GM23338 (cell line): Measurements from ENCODE around the gene MRGPRF. TPM values are rescaled to one million over a fixed set of nuclear protein-coding genes. Genes with fewer than 3 reads are reported as not detected.

Source experiments
- ATAC-seq: fragments of 200-7000 bp; cut with Tn5 transposase; 3 replicates; pipeline ENCODE4 v1.9.1; 2020
- DNase-seq: peaks from one replicate; pipeline ENCODE4 v3.0.0-alpha.2; 2015; ENCODE audit warnings: low spot score
- H2AFZ ChIP-seq: fragments of 200-600 bp; sonication (generic); 2 replicates; pipeline ENCODE4 v1.8.0; 2016; ENCODE audit warnings: antibody characterized with exemption, mild to moderate bottlenecking, moderate library complexity
- H3F3A ChIP-seq: fragments of 200-600 bp; sonication (generic); replicated peaks from 2 replicates; pipeline ENCODE4 v1.8.0; 2017; ENCODE audit warnings: antibody characterized with exemption, mixed run types, low read depth
- H3K27ac ChIP-seq: fragments of 200-600 bp; sonication (generic); 2 replicates; pipeline ENCODE4 v1.6.1; 2016; ENCODE audit warnings: low read depth
- H3K27me3 ChIP-seq: fragments of 200-600 bp; sonication (generic); 2 replicates; pipeline ENCODE4 v1.8.0; 2016; ENCODE audit warnings: mild to moderate bottlenecking, mixed run types, moderate library complexity; ENCODE audit not compliant: insufficient read depth
- H3K36me3 ChIP-seq: fragments of 200-600 bp; sonication (generic); 2 replicates; pipeline ENCODE4 v1.8.0; 2016; ENCODE audit warnings: mild to moderate bottlenecking; ENCODE audit not compliant: insufficient read depth
- H3K4me1 ChIP-seq: fragments of 200-600 bp; sonication (generic); 2 replicates; pipeline ENCODE4 v1.8.0; 2016; ENCODE audit warnings: mild to moderate bottlenecking, moderate library complexity; ENCODE audit not compliant: insufficient read depth
- H3K4me2 ChIP-seq: fragments of 200-600 bp; sonication (generic); 2 replicates; pipeline ENCODE4 v1.7.1; 2017; ENCODE audit warnings: mixed run types
- H3K4me3 ChIP-seq: fragments of 200-600 bp; sonication (generic); 2 replicates; pipeline ENCODE4 v1.6.1; 2016; ENCODE audit warnings: mixed run types
- H3K79me2 ChIP-seq: fragments of 200-600 bp; sonication (generic); replicated peaks from 2 replicates; pipeline ENCODE4 v1.8.0; 2017; ENCODE audit warnings: mild to moderate bottlenecking; ENCODE audit not compliant: insufficient read depth
- H3K9me2 ChIP-seq: fragments of 200-600 bp; sonication (generic); 2 replicates; pipeline ENCODE4 v1.8.0; 2017; ENCODE audit not compliant: insufficient read depth
- H4K20me1 ChIP-seq: fragments of 200-600 bp; sonication (generic); replicated peaks from 2 replicates; pipeline ENCODE4 v1.8.0; 2017; ENCODE audit warnings: mild to moderate bottlenecking; ENCODE audit not compliant: insufficient read depth
- H3K27ac Mint-ChIP-seq: 2 replicates; pipeline ENCODE4 v1.8.0; 2020; ENCODE audit warnings: inconsistent platforms, mild to moderate bottlenecking, moderate library complexity, mixed read lengths
- H3K27me3 Mint-ChIP-seq: 3 replicates; pipeline ENCODE4 v1.8.0; 2022; ENCODE audit warnings: low read depth, mild to moderate bottlenecking, moderate library complexity, mixed read lengths, inconsistent platforms; ENCODE audit not compliant: insufficient read depth, poor library complexity
- H3K36me3 Mint-ChIP-seq: 3 replicates; pipeline ENCODE4 v1.8.0; 2021; ENCODE audit warnings: low read depth, mild to moderate bottlenecking, inconsistent platforms, moderate library complexity, mixed read lengths
- H3K4me1 Mint-ChIP-seq: 3 replicates; pipeline ENCODE4 v1.8.0; 2020; ENCODE audit warnings: mild to moderate bottlenecking, inconsistent platforms, mixed read lengths
- H3K4me3 Mint-ChIP-seq: 3 replicates; pipeline ENCODE4 v1.8.0; 2021; ENCODE audit warnings: moderate library complexity, mild to moderate bottlenecking, inconsistent platforms, mixed read lengths
- H3K9me3 Mint-ChIP-seq: 3 replicates; pipeline ENCODE4 v1.8.0; 2020; ENCODE audit warnings: moderate library complexity, mild to moderate bottlenecking, inconsistent platforms, mixed read lengths
- CREB1 ChIP-seq: fragments of 250-450 bp; sonication (Bioruptor Pico); IDR thresholded peaks from 2 replicates; pipeline ENCODE4 v1.5.0; 2020; ENCODE audit warnings: low read depth, mild to moderate bottlenecking, moderate library complexity
- CTCF ChIP-seq, 2 experiments: fragments of 200-600 bp in 1 of 2; sonication (generic) in 1 of 2; conservative IDR thresholded peaks; 2 replicates each; pipeline versions ENCODE4 v1.5.1 to v1.6.1; 2016 to 2017; ENCODE audit warnings: antibody characterized with exemption in 2 of 2, low read depth in 2 of 2, mild to moderate bottlenecking in 2 of 2, moderate library complexity in 1 of 2
- ETS1 ChIP-seq: IDR thresholded peaks from 2 replicates; pipeline ENCODE4 v1.6.1; 2016; ENCODE audit warnings: antibody characterized with exemption
- EZH2 ChIP-seq: fragments of 200-600 bp; sonication (generic); IDR thresholded peaks from one replicate; pipeline ENCODE4 v1.8.0; 2017; ENCODE audit warnings: antibody characterized with exemption, mild to moderate bottlenecking, low read depth; ENCODE audit not compliant: unreplicated experiment
- EZH2phosphoT487 ChIP-seq: fragments of 200-600 bp; sonication (generic); IDR thresholded peaks from one replicate; pipeline ENCODE4 v1.8.1; 2018; ENCODE audit warnings: antibody characterized with exemption; ENCODE audit not compliant: unreplicated experiment
- JUNB ChIP-seq: IDR thresholded peaks from one replicate; pipeline ENCODE4 v1.6.1; 2016; ENCODE audit warnings: antibody characterized with exemption; ENCODE audit not compliant: unreplicated experiment
- NANOG ChIP-seq: IDR thresholded peaks from 2 replicates; pipeline ENCODE4 v1.6.1; 2016; ENCODE audit warnings: antibody characterized with exemption, borderline replicate concordance
- POLR2AphosphoS5 ChIP-seq: IDR thresholded peaks from 2 replicates; pipeline ENCODE4 v1.6.1; 2016; ENCODE audit warnings: antibody characterized with exemption, low read depth
- STAT1 ChIP-seq: IDR thresholded peaks from one replicate; pipeline ENCODE4 v1.6.1; 2016; ENCODE audit warnings: antibody characterized with exemption; ENCODE audit not compliant: unreplicated experiment
- ZNF114 ChIP-seq: fragments of 250-450 bp; sonication (Bioruptor Pico); IDR thresholded peaks from 2 replicates; pipeline ENCODE4 v1.5.0; 2020; ENCODE audit warnings: mild to moderate bottlenecking, moderate library complexity
- ZNF331 ChIP-seq: fragments of 250-450 bp; sonication (Bioruptor Pico); IDR thresholded peaks from 2 replicates; pipeline ENCODE4 v1.5.0; 2020; ENCODE audit warnings: low read depth, mild to moderate bottlenecking, moderate library complexity
- polyA plus RNA-seq: library from polyadenylated mRNA; unstranded; fragments of >200 nt; fragmentation: Nextera tagmentation; extraction: Ambion mirVana; gene quantifications from 2 replicates; pipeline ENCODE4 v1.2.1, GENCODE V29; 2016
- total RNA-seq: library from RNA; depleted of rRNA; stranded (reverse); fragments of >200 nt; shearing (Covaris generic); gene quantifications from 2 replicates; pipeline ENCODE4 v1.2.3, GENCODE V29; 2014
- TF ChIP-seq, protein P1 (sequence below): fragments of 250-450 bp; sonication (Bioruptor Pico); IDR thresholded peaks from 2 replicates; pipeline ENCODE4 v1.5.0; 2020; ENCODE audit warnings: mild to moderate bottlenecking, moderate library complexity
- TF ChIP-seq, protein P2 (sequence below): IDR thresholded peaks from one replicate; pipeline ENCODE4 v1.6.1; 2018; ENCODE audit warnings: antibody characterized with exemption; ENCODE audit not compliant: unreplicated experiment

The MRGPRF gene
- total and polyA plus RNA-seq, 2 experiments from 2014 or later, result 3.3 to 9.0 TPM

- Mint-ChIP-seq H3K27me3 (peaks cover 7% of the 10 kb centered on the region), H3K9me3 (no peaks in the 10 kb centered on the region), H3K36me3 (no peaks in the 10 kb centered on the region), H3K4me3 (no peak overlapping the region), H3K4me1 (peaks cover 4% of the 10 kb centered on the region; the same call in 2 of the 3 replicates), H3K27ac (no peak overlapping the region; the same call in 1 of the 2 replicates)
- H3K79me2 ChIP-seq, result no peaks in the 10 kb centered on the region
- H3K27me3 ChIP-seq, result no peaks in the 10 kb centered on the region
- H2AFZ ChIP-seq, result no peak overlapping the region
- H3K4me3 ChIP-seq, result no peak overlapping the region
- H3K4me2 ChIP-seq, result no peak overlapping the region
- TF ChIP-seq CREB1 (CRISPR knock-in tag) (no peak), ZNF114 (CRISPR knock-in tag) (no peak), NANOG (no peak), POLR2AphosphoS5 (no peak), ETS1 (no peak), EZH2 (no peak), CTCF (conservative IDR thresholded peaks at IDR 0.05; ENCODE audit: low read depth in 2 of 2) (no peak), ZNF331 (CRISPR knock-in tag) (no peak), STAT1 (no peak), EZH2phosphoT487 (no peak), JUNB (no peak)
- TF ChIP-seq, protein P1, sequence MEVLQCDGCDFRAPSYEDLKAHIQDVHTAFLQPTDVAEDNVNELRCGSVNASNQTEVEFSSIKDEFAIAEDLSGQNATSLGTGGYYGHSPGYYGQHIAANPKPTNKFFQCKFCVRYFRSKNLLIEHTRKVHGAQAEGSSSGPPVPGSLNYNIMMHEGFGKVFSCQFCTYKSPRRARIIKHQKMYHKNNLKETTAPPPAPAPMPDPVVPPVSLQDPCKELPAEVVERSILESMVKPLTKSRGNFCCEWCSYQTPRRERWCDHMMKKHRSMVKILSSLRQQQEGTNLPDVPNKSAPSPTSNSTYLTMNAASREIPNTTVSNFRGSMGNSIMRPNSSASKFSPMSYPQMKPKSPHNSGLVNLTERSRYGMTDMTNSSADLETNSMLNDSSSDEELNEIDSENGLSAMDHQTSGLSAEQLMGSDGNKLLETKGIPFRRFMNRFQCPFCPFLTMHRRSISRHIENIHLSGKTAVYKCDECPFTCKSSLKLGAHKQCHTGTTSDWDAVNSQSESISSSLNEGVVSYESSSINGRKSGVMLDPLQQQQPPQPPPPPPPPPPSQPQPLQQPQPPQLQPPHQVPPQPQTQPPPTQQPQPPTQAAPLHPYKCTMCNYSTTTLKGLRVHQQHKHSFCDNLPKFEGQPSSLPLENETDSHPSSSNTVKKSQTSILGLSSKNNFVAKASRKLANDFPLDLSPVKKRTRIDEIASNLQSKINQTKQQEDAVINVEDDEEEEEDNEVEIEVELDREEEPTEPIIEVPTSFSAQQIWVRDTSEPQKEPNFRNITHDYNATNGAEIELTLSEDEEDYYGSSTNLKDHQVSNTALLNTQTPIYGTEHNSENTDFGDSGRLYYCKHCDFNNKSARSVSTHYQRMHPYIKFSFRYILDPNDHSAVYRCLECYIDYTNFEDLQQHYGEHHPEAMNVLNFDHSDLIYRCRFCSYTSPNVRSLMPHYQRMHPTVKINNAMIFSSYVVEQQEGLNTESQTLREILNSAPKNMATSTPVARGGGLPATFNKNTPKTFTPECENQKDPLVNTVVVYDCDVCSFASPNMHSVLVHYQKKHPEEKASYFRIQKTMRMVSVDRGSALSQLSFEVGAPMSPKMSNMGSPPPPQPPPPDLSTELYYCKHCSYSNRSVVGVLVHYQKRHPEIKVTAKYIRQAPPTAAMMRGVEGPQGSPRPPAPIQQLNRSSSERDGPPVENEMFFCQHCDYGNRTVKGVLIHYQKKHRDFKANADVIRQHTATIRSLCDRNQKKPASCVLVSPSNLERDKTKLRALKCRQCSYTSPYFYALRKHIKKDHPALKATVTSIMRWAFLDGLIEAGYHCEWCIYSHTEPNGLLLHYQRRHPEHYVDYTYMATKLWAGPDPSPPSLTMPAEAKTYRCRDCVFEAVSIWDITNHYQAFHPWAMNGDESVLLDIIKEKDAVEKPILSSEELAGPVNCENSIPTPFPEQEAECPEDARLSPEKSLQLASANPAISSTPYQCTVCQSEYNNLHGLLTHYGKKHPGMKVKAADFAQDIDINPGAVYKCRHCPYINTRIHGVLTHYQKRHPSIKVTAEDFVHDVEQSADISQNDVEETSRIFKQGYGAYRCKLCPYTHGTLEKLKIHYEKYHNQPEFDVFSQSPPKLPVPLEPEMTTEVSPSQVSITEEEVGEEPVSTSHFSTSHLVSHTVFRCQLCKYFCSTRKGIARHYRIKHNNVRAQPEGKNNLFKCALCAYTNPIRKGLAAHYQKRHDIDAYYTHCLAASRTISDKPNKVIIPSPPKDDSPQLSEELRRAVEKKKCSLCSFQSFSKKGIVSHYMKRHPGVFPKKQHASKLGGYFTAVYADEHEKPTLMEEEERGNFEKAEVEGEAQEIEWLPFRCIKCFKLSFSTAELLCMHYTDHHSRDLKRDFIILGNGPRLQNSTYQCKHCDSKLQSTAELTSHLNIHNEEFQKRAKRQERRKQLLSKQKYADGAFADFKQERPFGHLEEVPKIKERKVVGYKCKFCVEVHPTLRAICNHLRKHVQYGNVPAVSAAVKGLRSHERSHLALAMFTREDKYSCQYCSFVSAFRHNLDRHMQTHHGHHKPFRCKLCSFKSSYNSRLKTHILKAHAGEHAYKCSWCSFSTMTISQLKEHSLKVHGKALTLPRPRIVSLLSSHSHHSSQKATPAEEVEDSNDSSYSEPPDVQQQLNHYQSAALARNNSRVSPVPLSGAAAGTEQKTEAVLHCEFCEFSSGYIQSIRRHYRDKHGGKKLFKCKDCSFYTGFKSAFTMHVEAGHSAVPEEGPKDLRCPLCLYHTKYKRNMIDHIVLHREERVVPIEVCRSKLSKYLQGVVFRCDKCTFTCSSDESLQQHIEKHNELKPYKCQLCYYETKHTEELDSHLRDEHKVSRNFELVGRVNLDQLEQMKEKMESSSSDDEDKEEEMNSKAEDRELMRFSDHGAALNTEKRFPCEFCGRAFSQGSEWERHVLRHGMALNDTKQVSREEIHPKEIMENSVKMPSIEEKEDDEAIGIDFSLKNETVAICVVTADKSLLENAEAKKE (CRISPR knock-in tag), result no peak
- TF ChIP-seq, protein P2, sequence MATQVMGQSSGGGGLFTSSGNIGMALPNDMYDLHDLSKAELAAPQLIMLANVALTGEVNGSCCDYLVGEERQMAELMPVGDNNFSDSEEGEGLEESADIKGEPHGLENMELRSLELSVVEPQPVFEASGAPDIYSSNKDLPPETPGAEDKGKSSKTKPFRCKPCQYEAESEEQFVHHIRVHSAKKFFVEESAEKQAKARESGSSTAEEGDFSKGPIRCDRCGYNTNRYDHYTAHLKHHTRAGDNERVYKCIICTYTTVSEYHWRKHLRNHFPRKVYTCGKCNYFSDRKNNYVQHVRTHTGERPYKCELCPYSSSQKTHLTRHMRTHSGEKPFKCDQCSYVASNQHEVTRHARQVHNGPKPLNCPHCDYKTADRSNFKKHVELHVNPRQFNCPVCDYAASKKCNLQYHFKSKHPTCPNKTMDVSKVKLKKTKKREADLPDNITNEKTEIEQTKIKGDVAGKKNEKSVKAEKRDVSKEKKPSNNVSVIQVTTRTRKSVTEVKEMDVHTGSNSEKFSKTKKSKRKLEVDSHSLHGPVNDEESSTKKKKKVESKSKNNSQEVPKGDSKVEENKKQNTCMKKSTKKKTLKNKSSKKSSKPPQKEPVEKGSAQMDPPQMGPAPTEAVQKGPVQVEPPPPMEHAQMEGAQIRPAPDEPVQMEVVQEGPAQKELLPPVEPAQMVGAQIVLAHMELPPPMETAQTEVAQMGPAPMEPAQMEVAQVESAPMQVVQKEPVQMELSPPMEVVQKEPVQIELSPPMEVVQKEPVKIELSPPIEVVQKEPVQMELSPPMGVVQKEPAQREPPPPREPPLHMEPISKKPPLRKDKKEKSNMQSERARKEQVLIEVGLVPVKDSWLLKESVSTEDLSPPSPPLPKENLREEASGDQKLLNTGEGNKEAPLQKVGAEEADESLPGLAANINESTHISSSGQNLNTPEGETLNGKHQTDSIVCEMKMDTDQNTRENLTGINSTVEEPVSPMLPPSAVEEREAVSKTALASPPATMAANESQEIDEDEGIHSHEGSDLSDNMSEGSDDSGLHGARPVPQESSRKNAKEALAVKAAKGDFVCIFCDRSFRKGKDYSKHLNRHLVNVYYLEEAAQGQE, result no peak
- DNase-seq, result no peak
- ATAC-seq, result no peak
- no peaks in the 10 kb centered on the region for H3K36me3 ChIP-seq
- H3F3A ChIP-seq, result no peaks in the 10 kb centered on the region
- H3K4me1 ChIP-seq, result no peaks in the 10 kb centered on the region
- no peak overlapping the region for H3K27ac ChIP-seq
- no peaks in the 10 kb centered on the region for H4K20me1 ChIP-seq
- no peaks in the 10 kb centered on the region for H3K9me2 ChIP-seq
These were observed 19.5 kb downstream of the MRGPRF start for GRCh38 chr11:68993546-68993945.
